Stimulated activated CD8-positive, alpha-beta memory T cell treated with anti-CD3 and anti-CD28 coated beads, Interleukin-15, amount 100 ng/mL, for 24 hours (primary cell): ENCODE results near the gene DOCK1.
"Not testable (repeated sequence)": the region's sequence is repeated elsewhere in the genome, so short reads cannot be mapped to it uniquely, and the experiment has no call there.

Source experiments
- DNase-seq: peaks from one replicate; pipeline ENCODE4 v3.0.0-alpha.2; 2020; ENCODE audit warnings: low read depth

Gene DOCK1

GRCh38 chr10:127278001-127278400 is 372.8 kb downstream of the DOCK1 start:
- no peak for DNase-seq

- no peak for DNase-seq
These were observed 374.1 kb downstream of the DOCK1 start for GRCh38 chr10:127279334-127279774.

GRCh38 chr10:127280446-127280845 is 375.2 kb downstream of the DOCK1 start:
- no peak for DNase-seq

- no peak for DNase-seq
These were observed 377.8 kb downstream of the DOCK1 start for GRCh38 chr10:127283017-127283416.

GRCh38 chr10:127283576-127283975 is 378.3 kb downstream of the DOCK1 start:
- DNase-seq, result no peak

GRCh38 chr10:127290850-127291249 is 385.6 kb downstream of the DOCK1 start:
- no peak for DNase-seq

GRCh38 chr10:127291329-127291728 is 386.1 kb downstream of the DOCK1 start:
- no peak for DNase-seq

- no peak for DNase-seq
These were observed 387.7 kb downstream of the DOCK1 start for GRCh38 chr10:127292888-127293287.

- no peak for DNase-seq
These were observed 388.4 kb downstream of the DOCK1 start for GRCh38 chr10:127293640-127294039.

GRCh38 chr10:127296696-127297095 is 391.5 kb downstream of the DOCK1 start:
- no peak for DNase-seq

GRCh38 chr10:127298381-127298780 is 393.2 kb downstream of the DOCK1 start:
- DNase-seq, result no peak

GRCh38 chr10:127299192-127299591 is 394.0 kb downstream of the DOCK1 start:
- not testable (repeated sequence) for DNase-seq

GRCh38 chr10:127299956-127300689 is 394.9 kb downstream of the DOCK1 start:
- no peak for DNase-seq

- DNase-seq, result no peak
These were observed 395.7 kb downstream of the DOCK1 start for GRCh38 chr10:127300868-127301321.

- no peak for DNase-seq
These were observed 397.1 kb downstream of the DOCK1 start for GRCh38 chr10:127302343-127302742.

GRCh38 chr10:127303105-127303504 is 397.9 kb downstream of the DOCK1 start:
- DNase-seq, result no peak

- no peak for DNase-seq
These were observed 398.5 kb downstream of the DOCK1 start for GRCh38 chr10:127303746-127304145.

- no peak for DNase-seq
These were observed 401.3 kb downstream of the DOCK1 start for GRCh38 chr10:127306479-127306878.

- no peak for DNase-seq
These were observed 402.1 kb downstream of the DOCK1 start for GRCh38 chr10:127307338-127307737.

GRCh38 chr10:127308031-127308430 is 402.8 kb downstream of the DOCK1 start:
- DNase-seq, result no peak

GRCh38 chr10:127309619-127310018 is 404.4 kb downstream of the DOCK1 start:
- not testable (repeated sequence) for DNase-seq

GRCh38 chr10:127310430-127310829 is 405.2 kb downstream of the DOCK1 start:
- no peak for DNase-seq

GRCh38 chr10:127310923-127311322 is 405.7 kb downstream of the DOCK1 start:
- DNase-seq, result no peak
